ENCODE data around the gene ANKIB1. TPM values are rescaled to one million over a fixed set of nuclear protein-coding genes. Genes with fewer than 3 reads are reported as not detected.
"Not testable (repeated sequence)": the region's sequence is repeated elsewhere in the genome, so short reads cannot be mapped to it uniquely, and the experiment has no call there.

Gene ANKIB1
- total and polyA plus RNA-seq, 2 donors from 2014 or later: 10.7 to 59.0 TPM

DNA sequence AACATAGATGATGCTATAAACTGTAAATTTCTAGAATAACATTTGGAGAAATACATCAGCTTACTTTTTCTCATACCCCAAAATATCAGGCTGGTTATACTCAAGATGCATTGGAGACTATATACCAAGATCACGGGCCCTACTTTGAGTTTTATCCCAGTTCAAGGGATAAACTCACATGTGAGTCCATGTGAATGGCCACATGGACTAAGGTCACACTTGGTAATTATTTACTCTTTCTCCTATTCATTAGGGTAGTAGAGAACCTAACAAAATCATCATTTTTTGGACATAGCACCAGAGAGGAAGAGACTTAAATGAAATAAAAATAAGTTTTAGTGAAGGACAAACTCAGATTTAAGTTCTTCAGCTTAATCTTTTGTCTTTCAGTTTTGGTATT, 108.4 kb downstream of the ANKIB1 start:
- Histone ChIP-seq H3K4me1 (ENCODE audit: control insufficient read depth in 2 of 3, insufficient read depth in 2 of 3, low read depth in 1 of 3, low read length in 3 of 3) (no peaks in the 10 kb centered on the region), H3K9me3 (ENCODE audit: control insufficient read depth in 2 of 3, insufficient read depth in 1 of 3, low read length in 3 of 3) (no peaks in the 10 kb centered on the region), H3K36me3 (ENCODE audit: control insufficient read depth in 2 of 3, insufficient read depth in 3 of 3, low read length in 3 of 3) (peaks cover 0 to 9% (median 0%) of the 10 kb centered on the region in 3 donors), H3K27me3 (ENCODE audit: control insufficient read depth, insufficient read depth, low read length) (no peaks in the 10 kb centered on the region), H3K27ac (ENCODE audit: low read depth in 2 of 2, low read length in 2 of 2) (no peak overlapping the region), H3K9ac (ENCODE audit: low read length in 3 of 3) (no peak overlapping the region), H3K4me3 (ENCODE audit: low read length in 3 of 3) (no peak overlapping the region)
- intact Hi-C loops (cut with DNase I): no loop called here
- FAIRE-seq (no peak), DNase-seq (peak in 1 of 5 donors; percentile 0)
- no peak for TF ChIP-seq CTCF (IDR thresholded peaks at IDR 0.05; ENCODE audit: borderline replicate concordance, extremely low read depth, insufficient read depth)

GRCh38 chr7:92356406-92356805, 110.6 kb downstream of the ANKIB1 start:
- no peak for DNase-seq
- Histone ChIP-seq H3K4me1 (ENCODE audit: control insufficient read depth in 2 of 3, insufficient read depth in 2 of 3, low read depth in 1 of 3, low read length in 3 of 3) (no peaks in the 10 kb centered on the region), H3K9ac (ENCODE audit: low read length in 3 of 3) (no peak overlapping the region), H3K27ac (ENCODE audit: low read depth in 2 of 2, low read length in 2 of 2) (no peak overlapping the region), H3K9me3 (ENCODE audit: control insufficient read depth in 2 of 3, insufficient read depth in 1 of 3, low read length in 3 of 3) (no peaks in the 10 kb centered on the region), H3K36me3 (ENCODE audit: control insufficient read depth in 2 of 3, insufficient read depth in 3 of 3, low read length in 3 of 3) (peaks cover 0 to 9% (median 0%) of the 10 kb centered on the region in 3 donors), H3K27me3 (ENCODE audit: control insufficient read depth, insufficient read depth, low read length) (no peaks in the 10 kb centered on the region), H3K4me3 (ENCODE audit: low read length in 3 of 3) (no peak overlapping the region)
- intact Hi-C loops (cut with DNase I): no loop called here
- no peak for TF ChIP-seq CTCF (IDR thresholded peaks at IDR 0.05; ENCODE audit: borderline replicate concordance, extremely low read depth, insufficient read depth)
- no peak for FAIRE-seq

DNA sequence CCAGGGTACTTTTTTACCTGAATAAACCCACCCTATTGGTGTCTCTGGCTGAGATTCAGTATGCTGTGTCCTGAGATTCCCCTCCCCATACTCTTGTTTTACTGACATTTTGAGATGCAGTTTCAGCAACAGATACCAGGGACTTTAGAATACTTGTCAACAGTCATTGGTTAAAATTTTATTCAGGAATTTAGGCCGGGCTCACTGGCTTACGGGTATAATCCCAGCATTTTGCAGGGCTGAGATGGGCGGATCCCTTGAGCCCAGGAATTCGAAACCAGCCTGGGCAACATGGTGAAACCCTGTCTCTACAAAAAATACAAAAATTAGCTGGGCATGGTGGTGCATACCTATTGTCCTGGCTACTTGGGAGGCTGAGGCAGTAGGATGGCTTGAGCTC, 111.5 kb downstream of the ANKIB1 start:
- intact Hi-C loops (cut with DNase I): no loop called here
- TF ChIP-seq CTCF (IDR thresholded peaks at IDR 0.05; ENCODE audit: borderline replicate concordance, extremely low read depth, insufficient read depth): no peak
- FAIRE-seq: no peak
- H3K27me3 ChIP-seq (ENCODE audit: control insufficient read depth, insufficient read depth, low read length): no peaks in the 10 kb centered on the region
- H3K9me3 ChIP-seq (ENCODE audit: control insufficient read depth in 2 of 3, insufficient read depth in 1 of 3, low read length in 3 of 3): no peaks in the 10 kb centered on the region
- no peak for DNase-seq
- H3K27ac ChIP-seq (ENCODE audit: low read depth in 2 of 2, low read length in 2 of 2): no peak overlapping the region
- peaks cover 0 to 12% (median under 1%) of the 10 kb centered on the region in 3 donors for H3K36me3 ChIP-seq (ENCODE audit: control insufficient read depth in 2 of 3, insufficient read depth in 3 of 3, low read length in 3 of 3)
- no peak overlapping the region for H3K9ac ChIP-seq (ENCODE audit: low read length in 3 of 3)
- H3K4me3 ChIP-seq (ENCODE audit: low read length in 3 of 3): no peak overlapping the region
- no peaks in the 10 kb centered on the region for H3K4me1 ChIP-seq (ENCODE audit: control insufficient read depth in 2 of 3, insufficient read depth in 2 of 3, low read depth in 1 of 3, low read length in 3 of 3)

GRCh38 chr7:92359179-92359578, 113.4 kb downstream of the ANKIB1 start:
- intact Hi-C loops (cut with DNase I); H3K4me1 ChIP-seq (ENCODE audit: control insufficient read depth in 2 of 3, insufficient read depth in 2 of 3, low read depth in 1 of 3, low read length in 3 of 3); H3K4me3 ChIP-seq (ENCODE audit: low read length in 3 of 3); DNase-seq; H3K9ac ChIP-seq (ENCODE audit: low read length in 3 of 3); H3K27ac ChIP-seq (ENCODE audit: low read depth in 2 of 2, low read length in 2 of 2); H3K9me3 ChIP-seq (ENCODE audit: control insufficient read depth in 2 of 3, insufficient read depth in 1 of 3, low read length in 3 of 3); H3K27me3 ChIP-seq (ENCODE audit: control insufficient read depth, insufficient read depth, low read length); FAIRE-seq: not testable (repeated sequence)
- H3K36me3 ChIP-seq (ENCODE audit: control insufficient read depth in 2 of 3, insufficient read depth in 3 of 3, low read length in 3 of 3): peaks cover 2 to 16% (median 8%) of the 10 kb centered on the region in 3 donors

Measured in kidney (tissue), 14 donors.